Thoracic aorta (tissue), 2 donors: Measurements from ENCODE around the gene FBLN5. TPM values are rescaled to one million over a fixed set of nuclear protein-coding genes. Genes with fewer than 3 reads are reported as not detected.
A peak's percentile ranks its signal among the peaks of the same experiment; 100 is the strongest.

Experiments used
- ATAC-seq: fragments of 150-250 bp; one replicate; pipeline ENCODE4 v1.8.0; 2017; ENCODE audit warnings: low read depth; ENCODE audit not compliant: insufficient number of reproducible peaks, low FRiP score
- DNase-seq: peaks from one replicate; pipeline ENCODE4 v3.0.0-alpha.2; 2020; ENCODE audit warnings: low spot score
- H3K27ac ChIP-seq, 2 donors: fragments of 200-600 bp; sonication (generic); 1 replicate in 1 of 2; 2 replicates in 1 of 2; pipeline ENCODE4 v1.5.1; 2016; ENCODE audit warnings: mild to moderate bottlenecking in 2 of 2, moderate library complexity in 2 of 2
- H3K27me3 ChIP-seq: fragments of 200-600 bp; sonication (generic); replicated peaks from 2 replicates; pipeline ENCODE4 v1.6.0; 2016; ENCODE audit warnings: mild to moderate bottlenecking; ENCODE audit not compliant: insufficient read depth
- H3K36me3 ChIP-seq: fragments of 200-600 bp; sonication (generic); one replicate; pipeline ENCODE4 v1.5.1; 2016
- H3K4me1 ChIP-seq, 2 donors: fragments of 200-600 bp; sonication (generic); 1 replicate in 1 of 2; 2 replicates in 1 of 2; pipeline versions ENCODE4 v1.5.1 to v1.6.0; 2016; ENCODE audit warnings: low read depth in 2 of 2, mild to moderate bottlenecking in 1 of 2; ENCODE audit not compliant: control insufficient read depth in 1 of 2
- H3K4me3 ChIP-seq: fragments of 200-600 bp; sonication (generic); 2 replicates; pipeline ENCODE4 v1.5.1; 2016; ENCODE audit warnings: mild to moderate bottlenecking
- H3K9me3 ChIP-seq: fragments of 200-600 bp; sonication (generic); 2 replicates; pipeline ENCODE4 v1.5.1; 2016
- CTCF ChIP-seq: fragments of 200-600 bp; sonication (generic); IDR thresholded peaks from one replicate; pipeline ENCODE4 v1.5.1; 2019; ENCODE audit warnings: antibody characterized with exemption
- total RNA-seq, 2 donors: library from RNA; depleted of rRNA; stranded (reverse); fragments of >200 nt; gene quantifications; one replicate each; pipeline versions ENCODE4 v1.1.0 to v1.2.3, GENCODE V29; 2016

Gene FBLN5
- total RNA-seq, 2 donors from 2014 or later = 824 to 1,103 TPM

- no peak for DNase-seq
- TF ChIP-seq CTCF = no peak
- Histone ChIP-seq H3K27me3 (no peaks in the 10 kb centered on the region), H3K27ac (peak overlapping the region; percentile 64 to 71), H3K36me3 (peaks cover 38% of the 10 kb centered on the region), H3K9me3 (no peaks in the 10 kb centered on the region), H3K4me3 (no peak overlapping the region), H3K4me1 (peaks cover 47 to 79% of the 10 kb centered on the region in 2 donors)
- ATAC-seq = peak; percentile 35
Measured at GRCh38 chr14:91885113-91885712, 62.3 kb downstream of the FBLN5 start.

- ATAC-seq = no peak
- DNase-seq = no peak
- Histone ChIP-seq H3K4me3 (no peak overlapping the region), H3K9me3 (no peaks in the 10 kb centered on the region), H3K27me3 (no peaks in the 10 kb centered on the region), H3K4me1 (peaks cover 42 to 79% of the 10 kb centered on the region in 2 donors), H3K27ac (peak overlapping the region; percentile 64 to 71), H3K36me3 (peaks cover 44% of the 10 kb centered on the region)
- TF ChIP-seq CTCF = no peak
Measured at GRCh38 chr14:91884664-91885063, 62.8 kb downstream of the FBLN5 start.

- H3K36me3 ChIP-seq = peaks cover 53% of the 10 kb centered on the region
- no peaks in the 10 kb centered on the region for H3K27me3 ChIP-seq
- no peaks in the 10 kb centered on the region for H3K9me3 ChIP-seq
- no peak for TF ChIP-seq CTCF
- no peak overlapping the region for H3K4me3 ChIP-seq
- DNase-seq (no peak), ATAC-seq (no peak)
- peaks cover 40 to 79% of the 10 kb centered on the region in 2 donors for H3K4me1 ChIP-seq
- peak overlapping the region; percentile 64 to 71 for H3K27ac ChIP-seq
Measured at GRCh38 chr14:91883753-91884152, 63.7 kb downstream of the FBLN5 start.

- Histone ChIP-seq H3K27me3 (no peaks in the 10 kb centered on the region), H3K9me3 (no peaks in the 10 kb centered on the region), H3K36me3 (peaks cover 58% of the 10 kb centered on the region), H3K27ac (peak overlapping the region; percentile 64 to 71), H3K4me3 (no peak overlapping the region), H3K4me1 (peaks cover 39 to 74% of the 10 kb centered on the region in 2 donors)
- TF ChIP-seq CTCF = no peak
- ATAC-seq (no peak), DNase-seq (no peak)
Measured at GRCh38 chr14:91882776-91883175, 64.7 kb downstream of the FBLN5 start.

GRCh38 chr14:91882369-91882768 lies 65.1 kb downstream of the FBLN5 start:
- Histone ChIP-seq H3K9me3 (no peaks in the 10 kb centered on the region), H3K27ac (peak overlapping the region in 1 of 2 donors; percentile 64), H3K4me3 (no peak overlapping the region), H3K4me1 (peaks cover 39 to 78% of the 10 kb centered on the region in 2 donors), H3K27me3 (no peaks in the 10 kb centered on the region), H3K36me3 (peaks cover 62% of the 10 kb centered on the region)
- TF ChIP-seq CTCF = no peak
- no peak for ATAC-seq
- no peak for DNase-seq
